OCI-LY7 (cell line): ENCODE data around the gene CLSTN2. TPM values are rescaled to one million over a fixed set of nuclear protein-coding genes. Genes with fewer than 3 reads are reported as not detected.

ENCODE experiments used
- BruUV-seq: library from RNA; stranded (reverse); fragments of 400-500 nt; replicated peaks from 2 replicates; lab custom pipeline; 2021; lab: Mats Ljungman, UMichigan
- CTCF ChIA-PET: fragments of 300-600 bp; sonication (Branson Sonifier 250); formaldehyde crosslinking; loops from one replicate; lab custom pipeline; 2022; ENCODE audit warnings: antibody characterized with exemption; ENCODE audit not compliant: unreplicated experiment; lab: Charles Lee
- POLR2A ChIA-PET: fragments of 300-600 bp; sonication (Branson Sonifier 250); formaldehyde crosslinking; loops from one replicate; lab custom pipeline; 2022; ENCODE audit warnings: antibody characterized with exemption; lab: Charles Lee
- DNase-seq: peaks from one replicate; pipeline ENCODE4 v3.0.0-alpha.2; 2015; ENCODE audit warnings: low spot score
- H2AFZ ChIP-seq: fragments of 200-600 bp; sonication (generic), shearing (Covaris generic); 2 replicates; pipeline ENCODE4 v1.6.1; 2014; ENCODE audit warnings: mild to moderate bottlenecking, antibody characterized with exemption, low read length, moderate library complexity
- H3K27ac ChIP-seq: fragments of 200-600 bp; sonication (generic); 2 replicates; pipeline ENCODE4 v1.5.1; 2014; ENCODE audit warnings: mixed run types, low read depth, mild to moderate bottlenecking, moderate library complexity, low read length, inconsistent platforms; ENCODE audit not compliant: poor library complexity, severe bottlenecking
- H3K36me3 ChIP-seq: fragments of 200-600 bp; sonication (generic); 2 replicates; pipeline ENCODE4 v1.6.1; 2014; ENCODE audit warnings: mild to moderate bottlenecking, antibody characterized with exemption, low read length, moderate library complexity, mixed read lengths; ENCODE audit not compliant: insufficient read depth
- H3K4me1 ChIP-seq: fragments of 200-600 bp; sonication (generic); 2 replicates; pipeline ENCODE4 v1.5.1; 2014; ENCODE audit warnings: mild to moderate bottlenecking, low read length; ENCODE audit not compliant: insufficient read depth, poor library complexity, severe bottlenecking
- H3K4me2 ChIP-seq: fragments of 200-600 bp; sonication (generic); 2 replicates; pipeline ENCODE4 v1.6.1; 2014; ENCODE audit warnings: mild to moderate bottlenecking, low read length
- H3K4me3 ChIP-seq: fragments of 200-600 bp; sonication (generic); 2 replicates; pipeline ENCODE4 v1.5.1; 2014; ENCODE audit warnings: mild to moderate bottlenecking, low read depth, low read length; ENCODE audit not compliant: poor library complexity, severe bottlenecking
- H3K79me2 ChIP-seq: fragments of 200-600 bp; sonication (generic); 2 replicates; pipeline ENCODE4 v1.6.1; 2016; ENCODE audit warnings: low read depth, mild to moderate bottlenecking, low read length, moderate library complexity, mixed read lengths; ENCODE audit not compliant: insufficient read depth
- H3K9me2 ChIP-seq: fragments of 200-600 bp; sonication (generic); 2 replicates; pipeline ENCODE4 v1.6.1; 2016; ENCODE audit warnings: mild to moderate bottlenecking, low read length, mixed read lengths; ENCODE audit not compliant: insufficient read depth
- H3K9me3 ChIP-seq: fragments of 200-600 bp; sonication (generic); 2 replicates; pipeline ENCODE4 v1.6.1; 2014; ENCODE audit warnings: mild to moderate bottlenecking, mixed run types, low read length, mixed read lengths
- H4K20me1 ChIP-seq: fragments of 200-600 bp; sonication (generic); 2 replicates; pipeline ENCODE4 v1.6.1; 2014; ENCODE audit warnings: mild to moderate bottlenecking, antibody characterized with exemption, low read length, moderate library complexity, mixed read lengths; ENCODE audit not compliant: insufficient read depth
- EZH2phosphoT487 ChIP-seq: fragments of 200-600 bp; sonication (generic); IDR thresholded peaks from 2 replicates; pipeline ENCODE4 v1.6.1; 2018; ENCODE audit warnings: low read depth, borderline replicate concordance, mild to moderate bottlenecking, mixed run types, antibody characterized with exemption, low read length, moderate library complexity, mixed read lengths
- intact Hi-C: fragments of 100-400 bp; cut with micrococcal nuclease; formaldehyde crosslinking; loops from one replicate; pipeline ENCODE4 v1.10.0; 2022; ENCODE audit not compliant: unreplicated experiment
- total RNA-seq, 2 experiments: library from RNA; depleted of rRNA in 1 of 2; stranded (reverse); fragments of >200 nt in 1 of 2; shearing (Covaris generic) in 1 of 2; gene quantifications; 2 replicates each; pipeline ENCODE4 v1.2.3, GENCODE V29; 2014 to 2022
- TF ChIP-seq, protein P1 (sequence below): fragments of 200-600 bp; sonication (generic); conservative IDR thresholded peaks from 2 replicates; pipeline ENCODE4 v1.5.1; 2014; ENCODE audit warnings: mild to moderate bottlenecking, antibody characterized with exemption, low read length, moderate library complexity, mixed read lengths

CLSTN2 gene
- total RNA-seq, 2 experiments from 2014 or later: not detected

DNA sequence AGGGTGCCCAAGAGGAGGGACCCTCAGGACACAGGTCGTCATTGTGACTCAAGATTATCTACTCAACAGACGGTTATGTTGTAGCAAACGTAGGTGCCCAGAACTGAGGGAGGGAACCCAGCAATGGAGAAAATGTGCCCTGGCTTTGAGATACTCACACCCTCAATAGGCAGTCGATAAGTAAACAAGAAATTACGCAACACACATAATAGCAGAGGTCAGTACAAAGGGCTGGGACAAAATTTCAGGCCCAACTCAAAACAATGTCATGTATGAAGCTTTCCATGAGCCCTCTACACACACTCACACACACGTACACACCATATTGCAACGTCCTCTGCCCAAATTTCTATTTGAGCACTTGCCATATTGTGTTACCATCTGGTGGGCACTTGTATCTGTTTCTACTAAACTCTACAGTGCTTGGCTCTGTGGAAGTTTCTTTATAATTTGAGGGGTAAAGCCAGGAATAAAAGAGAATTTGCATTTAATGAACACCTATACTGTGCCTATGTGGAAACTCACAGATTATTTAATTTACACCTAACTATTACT, 628.3 kb downstream of the CLSTN2 start:
- no peak overlapping the region for H3K27ac ChIP-seq
- no peaks in the 10 kb centered on the region for H3K4me1 ChIP-seq
- no peaks in the 10 kb centered on the region for H4K20me1 ChIP-seq
- no TSS peak for BruUV-seq
- no peaks in the 10 kb centered on the region for H3K79me2 ChIP-seq
- TF ChIP-seq, protein P1, sequence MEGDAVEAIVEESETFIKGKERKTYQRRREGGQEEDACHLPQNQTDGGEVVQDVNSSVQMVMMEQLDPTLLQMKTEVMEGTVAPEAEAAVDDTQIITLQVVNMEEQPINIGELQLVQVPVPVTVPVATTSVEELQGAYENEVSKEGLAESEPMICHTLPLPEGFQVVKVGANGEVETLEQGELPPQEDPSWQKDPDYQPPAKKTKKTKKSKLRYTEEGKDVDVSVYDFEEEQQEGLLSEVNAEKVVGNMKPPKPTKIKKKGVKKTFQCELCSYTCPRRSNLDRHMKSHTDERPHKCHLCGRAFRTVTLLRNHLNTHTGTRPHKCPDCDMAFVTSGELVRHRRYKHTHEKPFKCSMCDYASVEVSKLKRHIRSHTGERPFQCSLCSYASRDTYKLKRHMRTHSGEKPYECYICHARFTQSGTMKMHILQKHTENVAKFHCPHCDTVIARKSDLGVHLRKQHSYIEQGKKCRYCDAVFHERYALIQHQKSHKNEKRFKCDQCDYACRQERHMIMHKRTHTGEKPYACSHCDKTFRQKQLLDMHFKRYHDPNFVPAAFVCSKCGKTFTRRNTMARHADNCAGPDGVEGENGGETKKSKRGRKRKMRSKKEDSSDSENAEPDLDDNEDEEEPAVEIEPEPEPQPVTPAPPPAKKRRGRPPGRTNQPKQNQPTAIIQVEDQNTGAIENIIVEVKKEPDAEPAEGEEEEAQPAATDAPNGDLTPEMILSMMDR: no peak
- no peak for TF ChIP-seq EZH2phosphoT487
- no peak for DNase-seq
- ChIA-PET POLR2A (no interaction called here), CTCF (no interaction called here)
- H3K36me3 ChIP-seq: no peaks in the 10 kb centered on the region
- no peaks in the 10 kb centered on the region for H3K9me3 ChIP-seq
- no peak overlapping the region for H3K4me3 ChIP-seq
- H2AFZ ChIP-seq: no peak overlapping the region
- no peak overlapping the region for H3K4me2 ChIP-seq
- no peaks in the 10 kb centered on the region for H3K9me2 ChIP-seq
- intact Hi-C loops: no loop called here

DNA sequence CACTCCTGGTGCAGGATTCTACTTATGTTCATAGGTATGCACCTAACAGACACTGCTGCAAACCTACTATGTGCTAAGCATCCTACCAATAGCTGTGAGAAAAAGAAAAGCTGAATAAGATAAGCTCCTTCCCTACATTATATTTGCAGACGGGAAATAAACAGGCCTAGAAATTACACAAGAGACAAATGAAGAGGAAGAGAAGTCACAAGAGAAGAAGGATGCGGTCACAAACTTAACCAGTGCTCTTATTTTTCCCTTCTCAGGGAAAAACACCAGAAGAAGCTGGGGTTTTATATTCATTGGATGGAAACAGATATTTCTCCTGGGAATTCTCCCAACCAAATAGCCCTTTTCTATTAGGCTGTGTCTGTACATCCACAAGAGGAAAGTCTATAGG, 633.1 kb downstream of the CLSTN2 start:
- no peaks in the 10 kb centered on the region for H3K9me2 ChIP-seq
- H3K27ac ChIP-seq: no peak overlapping the region
- intact Hi-C loops: no loop called here
- no TSS peak for BruUV-seq
- ChIA-PET CTCF (no interaction called here), POLR2A (interaction anchor here (0.6 to 0.7 kb wide), 2 partner anchors 31 to 329 kb away, joined by 3 to 4 read pairs; no protein-coding TSS in a partner anchor)
- no peaks in the 10 kb centered on the region for H4K20me1 ChIP-seq
- no peaks in the 10 kb centered on the region for H3K9me3 ChIP-seq
- no peak for DNase-seq
- TF ChIP-seq EZH2phosphoT487: no peak
- TF ChIP-seq, protein P1: no peak
- H3K36me3 ChIP-seq: no peaks in the 10 kb centered on the region
- H3K79me2 ChIP-seq: no peaks in the 10 kb centered on the region
- H3K4me3 ChIP-seq: no peak overlapping the region
- no peak overlapping the region for H3K4me2 ChIP-seq
- no peak overlapping the region for H2AFZ ChIP-seq
- H3K4me1 ChIP-seq: peaks cover 4% of the 10 kb centered on the region

DNA sequence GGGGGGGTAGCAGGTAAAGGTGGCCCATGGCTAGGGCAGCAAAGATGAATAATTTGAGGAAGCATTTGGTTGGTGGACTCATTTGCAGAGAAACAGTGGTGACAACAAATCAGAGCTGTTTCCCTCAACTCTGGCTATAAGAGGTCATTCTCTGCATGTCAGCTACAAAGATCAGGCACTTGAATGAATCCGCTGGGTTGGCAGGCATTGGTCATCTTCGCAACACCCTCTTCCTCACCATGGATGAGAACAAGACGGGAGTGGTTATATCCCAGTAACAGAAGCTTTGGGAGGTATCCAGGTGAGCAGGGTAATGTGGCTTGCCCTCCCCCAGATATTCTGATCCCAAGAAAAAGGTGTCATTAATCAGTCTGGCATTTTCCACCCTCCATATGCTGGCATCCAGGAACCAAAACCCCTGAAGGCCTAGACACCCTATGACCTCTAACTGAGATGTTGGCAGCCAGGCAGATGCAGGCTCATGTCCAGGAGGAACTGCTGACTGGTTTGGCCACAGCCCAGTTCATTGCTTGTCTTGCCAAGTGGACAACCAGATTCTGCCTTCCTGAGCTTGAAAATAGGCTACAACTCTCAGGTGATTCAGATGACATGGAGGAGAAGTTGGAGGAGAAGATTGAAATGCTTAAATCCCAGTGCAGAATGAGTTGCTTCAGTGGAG, 634.0 kb downstream of the CLSTN2 start:
- H3K9me3 ChIP-seq: no peaks in the 10 kb centered on the region
- no peak overlapping the region for H3K4me3 ChIP-seq
- H2AFZ ChIP-seq: no peak overlapping the region
- H3K79me2 ChIP-seq: no peaks in the 10 kb centered on the region
- TF ChIP-seq EZH2phosphoT487: no peak
- TF ChIP-seq, protein P1: no peak
- no peaks in the 10 kb centered on the region for H4K20me1 ChIP-seq
- no peak for DNase-seq
- H3K4me2 ChIP-seq: no peak overlapping the region
- intact Hi-C loops: no loop called here
- BruUV-seq: no TSS peak
- no peaks in the 10 kb centered on the region for H3K9me2 ChIP-seq
- ChIA-PET CTCF (no interaction called here), POLR2A (interaction anchor here (0.6 kb wide), 1 partner anchor 330 kb away, joined by 4 read pairs; no protein-coding TSS in a partner anchor)
- H3K36me3 ChIP-seq: no peaks in the 10 kb centered on the region
- H3K27ac ChIP-seq: no peak overlapping the region
- H3K4me1 ChIP-seq: peaks cover 4% of the 10 kb centered on the region
